Testis (tissue), 2 donors: ENCODE data around the gene CRYGN.

Experiments
- POLR2A ChIP-seq: fragments of 450-650 bp; IDR thresholded peaks from one replicate; pipeline ENCODE4 v1.6.1; 2017; ENCODE audit warnings: antibody characterized with exemption, mild to moderate bottlenecking, moderate library complexity
- TF ChIP-seq, protein P1 (sequence below), 3 experiments: fragments of 450-650 bp in 2 of 3; fragments of 200-600 bp in 1 of 3; sonication (generic) in 1 of 3; IDR thresholded peaks; one replicate each; pipeline ENCODE4 v1.5.1; 2016 to 2019; ENCODE audit warnings: antibody characterized with exemption in 3 of 3, mild to moderate bottlenecking in 2 of 3, moderate library complexity in 1 of 3

DNA sequence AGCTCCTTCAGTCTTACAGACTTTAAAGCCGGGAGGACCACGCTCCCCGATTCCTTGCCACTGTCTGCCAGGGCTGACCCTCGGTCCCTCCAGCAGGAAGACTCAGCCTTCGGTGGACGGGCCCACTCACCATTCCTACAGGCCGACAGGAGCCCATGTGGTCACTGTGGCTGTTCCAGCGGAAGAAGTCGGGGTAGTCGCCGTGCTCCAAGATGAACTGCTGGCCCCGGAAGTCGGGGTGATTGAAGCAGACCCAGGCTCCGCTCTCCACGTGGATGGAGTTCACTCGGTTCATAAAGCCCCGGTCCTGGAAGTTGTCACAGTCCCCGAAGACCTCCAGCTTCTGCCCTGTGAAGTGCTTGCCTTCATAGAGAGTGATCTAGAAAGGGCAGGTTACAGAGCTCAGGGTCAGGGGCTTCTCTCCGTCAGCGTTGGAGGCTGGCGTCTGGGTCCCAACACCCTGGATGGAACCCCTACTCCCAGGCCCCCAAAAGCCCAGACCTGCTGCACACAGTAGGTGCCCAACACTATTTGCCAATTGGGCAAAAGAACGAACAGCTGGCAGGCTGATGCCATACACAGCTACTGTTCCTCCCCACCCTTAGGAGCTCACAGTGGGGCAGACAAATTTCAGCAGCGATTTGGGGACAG is 1.9 kb downstream of the CRYGN start:
- no peak for TF ChIP-seq POLR2A
- TF ChIP-seq, protein P1, sequence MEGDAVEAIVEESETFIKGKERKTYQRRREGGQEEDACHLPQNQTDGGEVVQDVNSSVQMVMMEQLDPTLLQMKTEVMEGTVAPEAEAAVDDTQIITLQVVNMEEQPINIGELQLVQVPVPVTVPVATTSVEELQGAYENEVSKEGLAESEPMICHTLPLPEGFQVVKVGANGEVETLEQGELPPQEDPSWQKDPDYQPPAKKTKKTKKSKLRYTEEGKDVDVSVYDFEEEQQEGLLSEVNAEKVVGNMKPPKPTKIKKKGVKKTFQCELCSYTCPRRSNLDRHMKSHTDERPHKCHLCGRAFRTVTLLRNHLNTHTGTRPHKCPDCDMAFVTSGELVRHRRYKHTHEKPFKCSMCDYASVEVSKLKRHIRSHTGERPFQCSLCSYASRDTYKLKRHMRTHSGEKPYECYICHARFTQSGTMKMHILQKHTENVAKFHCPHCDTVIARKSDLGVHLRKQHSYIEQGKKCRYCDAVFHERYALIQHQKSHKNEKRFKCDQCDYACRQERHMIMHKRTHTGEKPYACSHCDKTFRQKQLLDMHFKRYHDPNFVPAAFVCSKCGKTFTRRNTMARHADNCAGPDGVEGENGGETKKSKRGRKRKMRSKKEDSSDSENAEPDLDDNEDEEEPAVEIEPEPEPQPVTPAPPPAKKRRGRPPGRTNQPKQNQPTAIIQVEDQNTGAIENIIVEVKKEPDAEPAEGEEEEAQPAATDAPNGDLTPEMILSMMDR (IDR thresholded peaks at IDR 0.05): no peak
